Neural cell (in vitro differentiated cells): ENCODE results near the gene PTPN7. TPM values are rescaled to one million over a fixed set of nuclear protein-coding genes. Genes with fewer than 3 reads are reported as not detected.
"Not testable (repeated sequence)": the region's sequence is repeated elsewhere in the genome, so short reads cannot be mapped to it uniquely, and the experiment has no call there.

ENCODE experiments used
- H2AFZ ChIP-seq: fragments of 200-600, 300-800 bp; sonication (generic), shearing (Covaris generic); 2 replicates; pipeline ENCODE4 v1.6.0; 2014; ENCODE audit warnings: low read depth, mild to moderate bottlenecking, antibody characterized with exemption, low read length, moderate library complexity
- H3F3A ChIP-seq: fragments of 200-600 bp; shearing (Covaris generic); 2 replicates; pipeline ENCODE4 v1.6.1; 2016; ENCODE audit warnings: mild to moderate bottlenecking, moderate library complexity, mixed read lengths, antibody characterized with exemption, low read length; ENCODE audit not compliant: insufficient read depth, poor library complexity, severe bottlenecking
- H3K27ac ChIP-seq: fragments of 200-600, 300-800 bp; sonication (generic), shearing (Covaris generic); 2 replicates; pipeline ENCODE4 v1.5.1; 2014; ENCODE audit warnings: mild to moderate bottlenecking, low read length, moderate library complexity
- H3K27me3 ChIP-seq: fragments of 300-800, 200-600 bp; sonication (generic), shearing (Covaris generic); 2 replicates; pipeline ENCODE4 v1.6.0; 2014; ENCODE audit warnings: mild to moderate bottlenecking, low read depth, low read length, moderate library complexity; ENCODE audit not compliant: insufficient read depth
- H3K36me3 ChIP-seq: fragments of 300-800, 200-600 bp; sonication (generic), shearing (Covaris generic); 2 replicates; pipeline ENCODE4 v1.5.1; 2014; ENCODE audit warnings: mild to moderate bottlenecking, antibody characterized with exemption, low read length, moderate library complexity; ENCODE audit not compliant: insufficient read depth
- H3K4me2 ChIP-seq: fragments of 300-800, 200-600 bp; sonication (generic), shearing (Covaris generic); 2 replicates; pipeline ENCODE4 v1.6.0; 2014; ENCODE audit warnings: mild to moderate bottlenecking, low read length
- H3K4me3 ChIP-seq: fragments of 300-800, 200-600 bp; sonication (generic), shearing (Covaris generic); 2 replicates; pipeline ENCODE4 v1.5.1; 2014; ENCODE audit warnings: mild to moderate bottlenecking, low read length, moderate library complexity
- H3K79me2 ChIP-seq: fragments of 200-600 bp; shearing (Covaris generic); replicated peaks from 2 replicates; pipeline ENCODE4 v1.6.0; 2014; ENCODE audit warnings: mild to moderate bottlenecking, low read length, moderate library complexity; ENCODE audit not compliant: insufficient read depth
- H3K9ac ChIP-seq: fragments of 300-800, 200-600 bp; sonication (generic), shearing (Covaris generic); 2 replicates; pipeline ENCODE4 v1.6.1; 2016; ENCODE audit warnings: mild to moderate bottlenecking, low read length, mixed read lengths
- H3K9me2 ChIP-seq: fragments of 200-600 bp; shearing (Covaris generic); 2 replicates; pipeline ENCODE4 v1.6.1; 2016; ENCODE audit warnings: mild to moderate bottlenecking, low read length, mixed read lengths; ENCODE audit not compliant: insufficient read depth
- H3K9me3 ChIP-seq: fragments of 200-600, 300-800 bp; sonication (generic), shearing (Covaris generic); 2 replicates; pipeline ENCODE4 v1.6.1; 2016; ENCODE audit warnings: mild to moderate bottlenecking, mixed run types, low read length, moderate library complexity, mixed read lengths
- H4K20me1 ChIP-seq: fragments of 200-600 bp; shearing (Covaris generic); 2 replicates; pipeline ENCODE4 v1.6.1; 2016; ENCODE audit warnings: mild to moderate bottlenecking, mixed run types; ENCODE audit not compliant: insufficient read depth
- CTCF ChIP-seq: fragments of 450-650 bp; IDR thresholded peaks from 2 replicates; pipeline ENCODE4 v1.5.1; 2014; ENCODE audit warnings: antibody characterized with exemption, mild to moderate bottlenecking, moderate library complexity; ENCODE audit not compliant: poor library complexity, severe bottlenecking
- EP300 ChIP-seq: fragments of 450-650 bp; conservative IDR thresholded peaks from 2 replicates; pipeline ENCODE4 v1.6.1; 2014; ENCODE audit warnings: antibody characterized with exemption, mild to moderate bottlenecking, moderate library complexity; ENCODE audit not compliant: poor library complexity, severe bottlenecking
- EZH2 ChIP-seq: fragments of 200-600, 300-800 bp; shearing (Covaris generic), sonication (generic); IDR thresholded peaks from 2 replicates; pipeline ENCODE4 v1.6.1; 2014; ENCODE audit warnings: antibody characterized with exemption, low read length, borderline replicate concordance, mild to moderate bottlenecking; ENCODE audit not compliant: insufficient read depth, poor library complexity, severe bottlenecking
- MXI1 ChIP-seq: fragments of 450-650 bp; conservative IDR thresholded peaks from 2 replicates; pipeline ENCODE4 v1.6.1; 2014; ENCODE audit warnings: antibody characterized with exemption, mild to moderate bottlenecking; ENCODE audit not compliant: poor library complexity, severe bottlenecking
- POLR2AphosphoS5 ChIP-seq: IDR thresholded peaks from 2 replicates; pipeline ENCODE4 v1.6.1; 2012
- RAD21 ChIP-seq: fragments of 450-650 bp; conservative IDR thresholded peaks from 2 replicates; pipeline ENCODE4 v1.6.1; 2014; ENCODE audit warnings: antibody characterized with exemption, mild to moderate bottlenecking, moderate library complexity
- REST ChIP-seq: IDR thresholded peaks from 2 replicates; pipeline ENCODE4 v1.6.1; 2012; ENCODE audit warnings: borderline replicate concordance
- TAF1 ChIP-seq: IDR thresholded peaks from 2 replicates; pipeline ENCODE4 v1.6.1; 2012; ENCODE audit warnings: low read depth
- polyA plus RNA-seq: library from polyadenylated mRNA; depleted of rRNA; stranded (reverse); fragments of >200 nt; gene quantifications from 2 replicates; pipeline ENCODE4 v1.2.3, GENCODE V29; 2014

PTPN7 gene
- polyA plus RNA-seq, 1 donor from 2014 or later, result 2.1 TPM

- H3F3A ChIP-seq, result no peaks in the 10 kb centered on the region
- H3K79me2 ChIP-seq, result no peaks in the 10 kb centered on the region
- H3K9ac ChIP-seq, result no peak overlapping the region
- H4K20me1 ChIP-seq, result no peaks in the 10 kb centered on the region
- H3K36me3 ChIP-seq, result no peaks in the 10 kb centered on the region
- no peak overlapping the region for H3K4me2 ChIP-seq
- no peaks in the 10 kb centered on the region for H3K27me3 ChIP-seq
- no peak for TF ChIP-seq POLR2AphosphoS5
- no peak overlapping the region for H2AFZ ChIP-seq
- H3K9me2 ChIP-seq, result no peaks in the 10 kb centered on the region
- H3K4me3 ChIP-seq, result no peak overlapping the region
- no peak overlapping the region for H3K27ac ChIP-seq
- no peaks in the 10 kb centered on the region for H3K9me3 ChIP-seq
These were observed 46.6 kb downstream of the PTPN7 start for GRCh38 chr1:202113690-202114300.

GRCh38 chr1:202112859-202113689, 47.3 kb downstream of the PTPN7 start:
- H3K27ac ChIP-seq, result no peak overlapping the region
- H3K36me3 ChIP-seq, result no peaks in the 10 kb centered on the region
- H3K9me2 ChIP-seq, result no peaks in the 10 kb centered on the region
- H2AFZ ChIP-seq, result no peak overlapping the region
- no peaks in the 10 kb centered on the region for H3K79me2 ChIP-seq
- no peaks in the 10 kb centered on the region for H3K27me3 ChIP-seq
- H3K4me2 ChIP-seq, result no peak overlapping the region
- no peaks in the 10 kb centered on the region for H3K9me3 ChIP-seq
- H4K20me1 ChIP-seq, result no peaks in the 10 kb centered on the region
- TF ChIP-seq REST (no peak), TAF1 (no peak), MXI1 (no peak)
- no peak overlapping the region for H3K4me3 ChIP-seq
- no peaks in the 10 kb centered on the region for H3F3A ChIP-seq
- H3K9ac ChIP-seq, result no peak overlapping the region

- H3K9me2 ChIP-seq, H3K36me3 ChIP-seq, H3K79me2 ChIP-seq, H2AFZ ChIP-seq, H4K20me1 ChIP-seq, H3K27me3 ChIP-seq, H3K9me3 ChIP-seq, H3K27ac ChIP-seq, H3K9ac ChIP-seq, H3F3A ChIP-seq, H3K4me3 ChIP-seq, H3K4me2 ChIP-seq: not testable (repeated sequence)
These were observed 48.8 kb downstream of the PTPN7 start for GRCh38 chr1:202111589-202111988.

GRCh38 chr1:202110977-202111376, 49.4 kb downstream of the PTPN7 start:
- H3K9me3 ChIP-seq, result no peaks in the 10 kb centered on the region
- H3K27me3 ChIP-seq, result no peaks in the 10 kb centered on the region
- no peaks in the 10 kb centered on the region for H3F3A ChIP-seq
- no peaks in the 10 kb centered on the region for H3K79me2 ChIP-seq
- no peak overlapping the region for H2AFZ ChIP-seq
- no peak overlapping the region for H3K4me3 ChIP-seq
- no peak overlapping the region for H3K9ac ChIP-seq
- no peaks in the 10 kb centered on the region for H3K36me3 ChIP-seq
- no peaks in the 10 kb centered on the region for H4K20me1 ChIP-seq
- H3K4me2 ChIP-seq, result no peak overlapping the region
- no peaks in the 10 kb centered on the region for H3K9me2 ChIP-seq
- H3K27ac ChIP-seq, result no peak overlapping the region
- TF ChIP-seq EP300, result no peak
- TF ChIP-seq MXI1, result no peak
- no peak for TF ChIP-seq CTCF
- TF ChIP-seq POLR2AphosphoS5, result no peak
- TF ChIP-seq EZH2, result no peak
- no peak for TF ChIP-seq TAF1
- no peak for TF ChIP-seq REST
- TF ChIP-seq RAD21, result no peak
